Stimulated activated CD8-positive, alpha-beta memory T cell treated with anti-CD3 and anti-CD28 coated beads, Interleukin-15, amount 100 ng/mL, for 24 hours (primary cell): ENCODE results near the gene RAB15.
"Not testable (repeated sequence)": the region's sequence is repeated elsewhere in the genome, so short reads cannot be mapped to it uniquely, and the experiment has no call there.

ENCODE experiments used
- DNase-seq: peaks from one replicate; pipeline ENCODE4 v3.0.0-alpha.2; 2020; ENCODE audit warnings: low read depth

RAB15 gene

GRCh38 chr14:64937821-64938193, 34.3 kb downstream of the RAB15 start:
- DNase-seq: no peak

GRCh38 chr14:64937171-64937820, 34.8 kb downstream of the RAB15 start:
- DNase-seq: no peak

GRCh38 chr14:64935508-64935907, 36.6 kb downstream of the RAB15 start:
- DNase-seq: no peak

GRCh38 chr14:64934338-64934929, 37.7 kb downstream of the RAB15 start:
- no peak for DNase-seq

DNA sequence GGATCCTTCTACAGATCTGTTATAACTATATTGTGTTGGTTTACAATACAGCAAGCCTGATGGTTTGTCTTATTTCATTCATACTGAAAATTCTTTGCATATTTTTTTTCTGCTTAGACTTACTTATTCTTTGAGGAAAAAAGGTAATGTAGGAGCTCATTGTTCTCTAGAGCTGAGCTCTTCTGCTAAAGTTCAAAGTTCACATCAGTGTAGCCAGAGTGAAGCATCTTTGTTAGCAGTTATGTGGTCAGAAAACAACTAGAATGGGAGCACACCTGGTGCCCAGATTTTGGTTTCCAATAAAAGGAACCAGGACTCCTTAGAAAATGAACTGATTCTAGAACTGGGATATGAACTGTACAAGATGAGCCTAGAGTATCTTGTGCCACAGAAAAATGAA, 39.9 kb downstream of the RAB15 start:
- no peak for DNase-seq

- DNase-seq: no peak
Observed at GRCh38 chr14:64931123-64931522, 41.0 kb downstream of the RAB15 start.

DNA sequence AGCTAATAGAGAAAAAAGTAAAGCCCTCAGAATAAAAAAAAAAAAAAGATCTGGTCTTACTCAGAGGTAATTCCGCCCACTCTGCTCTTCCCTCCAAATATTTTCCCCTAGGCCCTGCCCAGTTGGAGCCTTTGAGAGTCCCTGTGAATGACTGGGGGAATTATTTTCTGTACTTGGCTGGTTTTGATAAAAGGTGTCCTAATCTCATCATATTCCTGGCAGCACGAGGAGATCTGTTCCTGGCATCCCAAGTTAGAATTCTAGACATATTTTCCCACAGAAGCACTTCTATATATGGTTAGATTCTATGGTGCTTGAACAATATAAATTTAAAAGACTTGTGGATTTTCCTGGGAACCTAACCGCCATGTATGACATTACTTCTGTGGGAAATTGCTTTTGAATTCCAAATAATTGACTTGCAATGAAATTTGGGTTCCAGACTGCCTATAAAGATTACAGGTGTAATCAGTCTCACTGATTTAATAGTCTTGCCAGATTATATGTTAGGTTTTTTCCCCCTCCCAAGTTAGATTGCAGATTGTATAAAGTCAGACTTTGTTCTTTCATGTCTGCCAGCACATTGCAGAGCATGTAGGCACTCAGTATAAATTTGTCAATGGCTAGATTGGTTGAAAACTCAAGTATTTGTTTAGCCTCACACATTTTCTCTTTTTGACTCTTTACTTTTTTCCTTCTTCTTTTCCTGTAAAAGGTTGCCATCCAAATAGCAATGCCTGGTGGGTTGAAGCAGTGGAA, 41.9 kb downstream of the RAB15 start:
- DNase-seq: no peak

GRCh38 chr14:64929014-64929359, 43.1 kb downstream of the RAB15 start:
- no peak for DNase-seq

- DNase-seq: no peak
Observed at GRCh38 chr14:64928239-64929013, 43.7 kb downstream of the RAB15 start.

GRCh38 chr14:64927031-64927430, 45.1 kb downstream of the RAB15 start:
- DNase-seq: no peak

DNA sequence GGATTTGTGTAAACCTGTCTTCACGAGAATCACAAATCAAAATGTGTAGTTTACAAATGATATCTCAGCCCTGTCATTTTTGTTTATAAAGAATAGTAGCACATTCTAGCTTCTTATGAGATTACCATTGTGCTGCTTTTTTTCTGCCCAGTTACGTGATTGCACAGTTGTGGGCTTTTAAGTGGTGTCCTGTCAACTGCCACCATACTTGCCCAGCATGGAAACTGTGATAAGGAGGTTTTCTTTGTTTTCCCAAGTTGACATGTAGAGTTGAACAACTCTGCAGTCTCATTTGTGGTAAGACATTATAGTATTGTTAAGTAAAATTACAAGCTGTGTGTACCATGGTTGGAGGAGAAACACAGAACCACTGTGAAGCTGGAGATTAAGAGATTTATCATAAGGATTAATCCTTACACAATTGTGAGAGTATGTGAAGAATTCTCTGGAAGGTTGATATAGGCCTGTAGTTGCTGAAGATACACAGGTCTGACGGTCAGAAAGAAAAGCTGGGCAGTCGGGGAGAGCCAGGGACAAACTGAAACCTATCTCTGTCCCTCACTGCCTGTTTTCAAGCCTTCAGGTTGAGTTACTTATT, 45.6 kb downstream of the RAB15 start:
- DNase-seq: no peak

- no peak for DNase-seq
Observed at GRCh38 chr14:64923015-64923414, 49.1 kb downstream of the RAB15 start.

- no peak for DNase-seq
Observed at GRCh38 chr14:64920465-64920864, 51.7 kb downstream of the RAB15 start.

GRCh38 chr14:64919618-64920017, 52.5 kb downstream of the RAB15 start:
- DNase-seq: no peak

DNA sequence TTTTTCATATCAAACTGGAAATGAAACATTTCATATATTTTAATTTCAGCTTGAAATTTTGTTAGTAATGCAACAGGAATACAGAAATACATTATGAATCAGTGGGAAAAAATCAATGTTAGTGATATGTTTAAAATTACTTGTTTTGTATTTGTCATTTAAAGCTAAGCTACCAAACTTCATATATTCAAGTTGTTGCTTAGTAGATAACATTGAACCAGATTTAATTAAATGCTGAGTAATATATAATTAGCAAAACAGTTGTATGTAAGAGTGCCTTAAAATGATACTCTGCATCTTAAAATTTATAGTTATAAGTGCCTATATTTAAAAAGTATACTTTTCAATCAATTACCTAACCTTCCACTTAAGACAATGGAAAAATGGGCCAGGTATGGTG, 52.9 kb downstream of the RAB15 start:
- DNase-seq: no peak

- DNase-seq: no peak
Observed at GRCh38 chr14:64918216-64918615, 53.9 kb downstream of the RAB15 start.

- no peak for DNase-seq
Observed at GRCh38 chr14:64915797-64916196, 56.3 kb downstream of the RAB15 start.

DNA sequence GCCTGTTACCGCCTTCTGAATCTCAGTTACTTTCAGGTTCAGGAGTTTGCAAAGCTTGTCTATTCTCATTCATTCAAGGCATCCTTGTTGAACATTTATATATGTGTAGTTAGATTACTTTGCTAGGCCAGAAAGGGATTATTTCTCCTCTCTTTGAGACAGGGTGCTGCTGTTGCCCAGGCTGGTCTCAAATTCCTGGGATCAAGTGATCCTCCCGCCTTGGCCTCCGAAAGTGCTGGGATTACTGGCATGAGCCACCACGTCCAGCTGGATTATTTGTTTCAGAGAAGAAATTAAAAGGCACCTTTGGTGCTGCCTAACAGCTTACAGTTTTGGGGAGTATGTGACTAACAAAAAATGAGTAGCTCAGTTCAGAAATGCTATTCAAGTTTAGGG, 57.1 kb downstream of the RAB15 start:
- no peak for DNase-seq

DNA sequence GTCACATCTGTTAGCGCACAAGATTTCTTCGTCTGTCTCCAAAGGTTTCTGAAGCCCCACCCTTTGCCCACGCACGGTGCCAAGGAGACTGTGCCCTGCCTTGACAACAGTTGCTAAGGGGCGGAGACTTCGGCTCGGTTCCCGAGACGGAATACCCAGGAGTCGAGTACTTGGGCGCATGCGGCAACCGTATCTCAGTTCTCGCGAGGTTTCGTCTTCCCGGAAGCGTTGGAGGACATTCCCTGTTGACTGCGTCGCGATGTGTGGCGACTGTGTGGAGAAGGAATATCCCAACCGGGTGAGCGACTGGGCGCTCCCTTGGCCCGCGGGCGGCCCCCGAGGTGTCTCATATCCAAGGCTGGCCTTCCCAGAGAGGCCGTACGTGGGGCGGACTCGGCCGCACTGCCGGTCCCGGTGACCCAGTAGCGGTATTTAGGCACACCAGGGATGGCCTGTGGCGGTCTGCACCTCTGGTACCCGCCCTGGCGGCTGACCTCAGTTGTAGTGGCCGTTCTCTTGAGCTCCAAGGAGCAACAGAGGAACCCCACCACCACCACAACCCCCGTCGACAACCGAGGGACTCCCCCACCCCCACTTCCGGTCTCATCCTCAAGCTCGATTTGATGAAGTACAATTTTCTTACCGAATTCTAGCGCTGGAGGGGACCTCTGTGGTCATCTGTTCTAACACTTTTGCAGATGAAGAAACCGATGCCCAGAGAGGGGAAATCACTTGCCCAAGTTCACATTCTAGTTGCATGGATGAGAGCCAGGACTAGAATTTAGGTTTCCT, 57.7 kb downstream of the RAB15 start, which contains the start of gene CHURC1:
Gene CHURC1 (plus strand): TSS at position 219 of the 792 bp plus-strand sequence. CDS start 41 bp downstream, at position 260.
- DNase-seq: peak; percentile 77

DNA sequence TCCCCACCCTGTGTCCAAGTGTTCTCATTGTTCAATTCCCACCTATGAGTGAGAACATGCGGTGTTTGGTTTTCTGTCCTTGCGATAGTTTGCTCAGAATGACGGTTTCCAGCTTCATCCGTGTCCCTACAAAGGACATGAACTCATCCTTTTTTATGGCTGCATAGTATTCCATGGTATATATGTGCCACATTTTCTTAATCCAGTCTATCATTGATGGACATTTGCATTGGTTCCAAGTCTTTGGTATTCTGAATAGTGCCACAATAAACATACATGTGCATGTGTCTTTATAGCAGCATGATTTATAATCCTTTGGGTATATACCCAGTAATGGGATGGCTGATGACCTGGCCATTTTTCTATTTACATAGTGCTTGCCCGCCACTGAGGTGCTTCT, 58.7 kb downstream of the RAB15 start:
- DNase-seq: not testable (repeated sequence)

GRCh38 chr14:64912261-64912660, 59.9 kb downstream of the RAB15 start:
- no peak for DNase-seq
